ENCODE data around the gene PER2. TPM values are rescaled to one million over a fixed set of nuclear protein-coding genes. Genes with fewer than 3 reads are reported as not detected.
A peak's percentile ranks its signal among the peaks of the same experiment; 100 is the strongest.

PER2 gene
- total RNA-seq, 2 donors from 2014 or later, result 11.5 to 15.0 TPM

DNA sequence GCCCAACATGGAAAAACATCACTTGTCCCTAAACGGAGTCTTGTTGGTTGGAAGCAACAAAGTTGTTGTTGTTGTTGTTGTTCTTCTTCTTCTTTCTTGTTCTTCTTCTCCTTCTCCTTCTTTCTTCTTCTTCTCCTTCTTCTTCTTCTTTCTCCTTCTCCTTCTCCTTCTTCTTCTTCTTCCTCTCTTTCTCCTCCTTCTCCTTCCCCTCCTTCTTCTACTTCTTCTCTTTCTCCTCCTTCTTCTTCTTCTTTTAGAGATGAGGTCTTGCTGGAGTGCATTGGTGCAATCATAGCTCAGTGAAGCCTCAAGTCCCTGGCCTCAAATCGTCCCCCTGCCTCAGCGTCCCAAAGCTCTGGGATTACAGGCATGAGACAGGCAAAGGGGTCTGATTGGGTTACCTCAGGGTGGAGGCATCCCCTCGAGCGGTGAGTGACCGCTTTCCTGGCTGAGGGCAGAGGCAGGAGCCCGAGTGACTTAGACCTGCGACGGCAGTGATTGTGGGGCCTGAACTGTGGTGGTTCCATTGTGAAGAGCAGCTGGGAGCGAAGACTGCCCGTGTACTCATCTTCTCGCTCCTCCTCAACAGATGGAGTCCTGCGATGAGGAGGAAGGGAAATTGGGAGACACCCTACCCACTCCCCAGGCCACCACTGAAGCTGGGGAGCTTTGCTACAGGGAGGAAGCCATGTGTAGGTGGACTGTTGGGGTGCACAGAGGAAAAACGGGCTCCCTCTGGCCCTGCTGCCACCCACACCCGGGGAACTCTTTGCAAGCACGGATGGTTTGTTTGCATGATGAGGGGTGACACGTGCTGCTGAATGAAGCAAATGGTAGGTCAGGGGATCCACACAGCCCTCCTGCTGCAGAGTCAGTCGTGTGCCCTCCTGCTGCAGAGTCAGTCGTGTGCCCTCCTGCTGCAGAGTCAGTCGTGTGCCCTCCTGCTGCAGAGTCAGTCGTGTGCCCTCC is 7.0 kb upstream of the PER2 start:
- Mint-ChIP-seq H3K9me3 (no peaks in the 10 kb centered on the region), H3K36me3 (no peaks in the 10 kb centered on the region), H3K27ac (no peak overlapping the region)
- DNase-seq (ENCODE audit: low spot score in 2 of 2) (no peak), ATAC-seq (no peak)

DNA sequence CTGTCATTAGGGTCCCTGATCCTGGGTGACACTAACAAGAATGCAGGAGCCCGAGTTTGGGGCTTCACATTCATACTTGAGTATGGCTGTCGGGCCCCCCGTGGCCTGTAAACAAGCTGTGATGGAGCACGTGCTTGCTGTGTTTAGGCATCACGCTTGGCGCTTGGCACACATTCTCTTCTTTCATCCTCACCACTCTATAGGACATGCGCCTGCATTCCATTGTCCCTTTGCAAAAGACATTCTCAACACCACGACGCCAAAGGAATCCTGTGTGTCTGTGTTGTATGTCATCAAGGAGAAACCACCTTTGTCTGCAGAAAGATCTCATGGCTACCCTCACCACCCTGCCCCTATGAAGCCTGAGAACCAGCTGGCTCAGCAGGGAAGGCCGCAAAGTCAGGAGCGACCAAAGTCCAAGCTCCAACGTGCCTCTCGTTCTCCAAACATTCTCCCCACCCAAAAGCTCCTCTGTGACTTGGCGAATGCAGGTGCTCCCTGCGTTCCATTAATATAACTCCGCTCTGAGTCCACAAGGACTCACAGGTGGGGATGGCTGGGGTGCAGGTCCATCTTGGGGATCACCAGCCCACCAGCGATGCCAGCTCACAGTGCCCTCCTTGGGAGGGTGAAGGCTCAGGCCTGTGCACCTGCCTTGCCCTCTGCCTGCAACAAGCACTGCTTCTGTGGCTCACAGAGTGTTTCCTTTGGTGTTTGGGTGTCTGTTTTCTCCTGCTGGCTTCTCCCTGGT is 6.2 kb upstream of the PER2 start:
- Mint-ChIP-seq H3K36me3 (no peaks in the 10 kb centered on the region), H3K9me3 (no peaks in the 10 kb centered on the region), H3K27ac (no peak overlapping the region)
- no peak for DNase-seq (ENCODE audit: low spot score in 2 of 2)
- ATAC-seq, result no peak

DNA sequence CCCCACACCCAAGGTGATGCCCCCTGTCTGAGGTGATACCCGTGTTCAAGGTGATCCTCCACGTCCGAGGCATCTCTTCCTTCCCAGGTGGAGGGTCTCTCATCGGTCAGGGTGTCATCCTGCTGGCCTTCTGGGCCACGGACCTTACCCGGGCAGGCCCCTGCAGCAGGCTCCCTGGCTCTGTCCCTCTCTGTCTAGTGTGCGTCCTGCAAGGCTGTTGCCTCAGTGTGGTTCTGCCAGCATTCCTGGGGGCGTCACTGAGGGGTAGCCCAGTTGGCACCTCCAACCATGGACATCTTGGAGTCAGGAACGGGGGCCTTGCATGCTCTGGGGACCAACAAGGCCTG is 5.6 kb upstream of the PER2 start:
- no peak overlapping the region for H3K27ac Mint-ChIP-seq
- no peak for DNase-seq (ENCODE audit: low spot score in 2 of 2)
- no peaks in the 10 kb centered on the region for H3K9me3 Mint-ChIP-seq
- no peaks in the 10 kb centered on the region for H3K36me3 Mint-ChIP-seq
- no peak for ATAC-seq

DNA sequence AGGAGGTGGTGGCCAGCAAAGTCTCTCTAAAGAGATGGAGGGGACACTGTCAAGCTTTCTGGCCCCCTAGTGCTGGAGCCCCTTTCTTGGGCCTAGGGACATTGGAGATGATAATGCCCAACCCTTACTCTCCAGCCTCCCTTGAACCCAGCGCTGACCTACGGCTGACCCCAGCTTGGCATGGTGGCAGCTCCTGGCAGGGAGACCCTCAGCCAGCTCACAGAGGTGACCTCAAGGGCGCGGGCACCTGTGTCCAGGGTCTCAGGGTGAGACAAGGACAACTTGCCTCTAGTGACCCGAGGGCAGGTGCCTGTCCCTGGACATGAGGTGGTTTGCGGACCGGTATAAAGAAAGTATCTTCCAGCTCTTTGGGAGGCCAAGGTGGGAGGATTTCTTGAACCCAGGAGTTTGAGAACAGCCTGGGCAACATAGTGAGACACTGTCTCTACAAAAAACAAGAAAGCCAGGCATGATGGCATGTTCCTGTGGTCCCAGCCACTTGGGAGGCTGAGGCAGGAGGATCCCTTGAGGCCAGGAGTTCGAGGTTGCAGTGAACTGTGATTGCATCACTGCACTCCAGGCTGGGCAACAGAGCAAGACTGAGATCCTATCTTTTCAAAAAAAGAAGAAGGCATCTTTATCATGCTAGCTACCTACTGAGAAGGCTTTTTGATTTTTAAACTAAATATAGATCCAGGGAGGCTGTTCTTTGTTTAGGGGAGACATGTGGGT is 3.3 kb upstream of the PER2 start:
- DNase-seq (ENCODE audit: low spot score in 2 of 2) (no peak), ATAC-seq (no peak)
- H3K27ac Mint-ChIP-seq, result no peak overlapping the region
- H3K36me3 Mint-ChIP-seq, result no peaks in the 10 kb centered on the region
- H3K9me3 Mint-ChIP-seq, result no peaks in the 10 kb centered on the region

DNA sequence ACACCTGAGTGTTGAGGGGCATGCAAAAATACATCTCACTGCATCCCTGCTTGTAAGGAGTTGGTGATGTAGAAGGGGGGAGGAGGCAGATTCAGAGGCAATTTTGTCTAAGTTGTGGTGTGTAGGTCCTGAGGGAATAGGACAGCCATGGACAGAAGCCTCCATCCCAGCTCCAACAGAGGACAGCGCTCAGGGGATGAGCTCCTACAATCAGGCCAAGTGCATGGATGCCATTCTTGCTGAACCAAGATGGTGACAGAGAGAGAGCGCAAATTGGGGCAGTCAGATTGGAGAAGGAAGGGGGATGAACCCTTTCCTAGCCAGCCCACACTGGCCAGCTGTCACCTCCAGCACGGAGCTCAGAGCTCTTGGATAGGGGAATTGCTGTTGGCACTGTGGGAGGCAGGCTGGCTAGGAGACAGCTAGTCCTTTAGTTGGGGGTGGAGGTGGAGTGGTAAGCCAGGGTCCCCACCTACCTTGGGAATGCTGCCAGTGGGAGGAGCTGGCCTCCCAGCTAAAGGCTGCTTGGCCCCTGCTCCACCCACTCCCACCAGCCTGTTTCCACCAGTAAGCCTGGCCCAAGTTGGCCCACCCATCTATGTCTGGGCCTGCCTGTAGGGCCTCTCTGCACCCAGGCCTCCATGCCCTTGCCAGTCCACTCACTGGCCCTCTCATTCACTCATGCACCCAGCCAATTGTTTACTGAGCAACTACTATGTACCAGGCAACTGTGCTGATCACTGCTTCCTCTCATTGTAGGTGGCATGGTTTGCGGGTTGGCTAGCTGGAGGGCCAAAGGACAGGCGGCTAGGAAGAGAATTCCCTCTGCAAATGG is 2.5 kb upstream of the PER2 start:
- Mint-ChIP-seq H3K27ac (no peak overlapping the region), H3K9me3 (no peaks in the 10 kb centered on the region), H3K36me3 (no peaks in the 10 kb centered on the region)
- ATAC-seq (no peak), DNase-seq (ENCODE audit: low spot score in 2 of 2) (no peak)

DNA sequence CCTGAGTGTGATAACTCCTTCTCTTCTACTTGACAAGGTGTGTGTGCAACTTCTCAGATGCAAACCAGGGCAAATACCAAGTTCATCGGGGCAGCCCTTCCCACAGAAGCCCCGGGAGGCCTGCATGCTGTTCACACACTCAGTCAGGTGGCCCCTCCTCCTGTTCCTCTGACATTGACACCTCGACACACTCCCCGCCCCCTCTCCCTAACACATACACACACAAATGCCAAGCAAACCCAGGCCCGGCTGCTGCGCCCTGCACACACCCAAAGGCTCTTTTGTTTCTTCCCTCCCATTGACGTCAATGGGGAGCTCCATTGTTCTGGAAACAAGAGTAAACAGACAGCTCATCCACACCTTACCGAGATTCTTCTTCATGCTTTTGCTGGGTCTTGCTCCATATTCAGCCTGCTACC is 1.7 kb upstream of the PER2 start:
- Mint-ChIP-seq H3K9me3 (no peaks in the 10 kb centered on the region), H3K27ac (peak overlapping the region in 1 of 2 donors; percentile 93), H3K36me3 (no peaks in the 10 kb centered on the region)
- no peak for DNase-seq (ENCODE audit: low spot score in 2 of 2)
- no peak for ATAC-seq

DNA sequence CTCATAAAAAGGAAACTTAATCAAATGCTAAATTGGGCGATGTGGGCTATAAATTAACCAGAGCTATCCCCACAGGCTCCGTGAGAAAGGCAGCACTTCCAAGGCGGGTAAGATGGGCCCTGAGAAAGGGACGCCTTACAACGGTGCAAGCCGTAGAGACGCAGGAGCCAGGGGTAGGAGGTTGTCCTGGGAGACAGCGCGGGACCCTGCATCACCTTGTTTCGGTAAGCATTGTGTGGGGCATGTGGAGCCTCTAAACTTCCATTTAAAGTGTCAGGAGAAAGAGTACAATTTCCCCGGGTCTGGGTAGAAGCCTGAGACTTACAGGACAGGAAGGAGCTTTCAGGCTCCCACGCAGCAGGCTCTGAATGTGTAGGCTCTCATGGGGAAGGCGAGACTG is 1.2 kb upstream of the PER2 start:
- H3K27ac Mint-ChIP-seq, result peak overlapping the region; percentile 81 to 93
- ATAC-seq (no peak), DNase-seq (ENCODE audit: low spot score in 2 of 2) (no peak)
- no peaks in the 10 kb centered on the region for H3K36me3 Mint-ChIP-seq
- H3K9me3 Mint-ChIP-seq, result no peaks in the 10 kb centered on the region

DNA sequence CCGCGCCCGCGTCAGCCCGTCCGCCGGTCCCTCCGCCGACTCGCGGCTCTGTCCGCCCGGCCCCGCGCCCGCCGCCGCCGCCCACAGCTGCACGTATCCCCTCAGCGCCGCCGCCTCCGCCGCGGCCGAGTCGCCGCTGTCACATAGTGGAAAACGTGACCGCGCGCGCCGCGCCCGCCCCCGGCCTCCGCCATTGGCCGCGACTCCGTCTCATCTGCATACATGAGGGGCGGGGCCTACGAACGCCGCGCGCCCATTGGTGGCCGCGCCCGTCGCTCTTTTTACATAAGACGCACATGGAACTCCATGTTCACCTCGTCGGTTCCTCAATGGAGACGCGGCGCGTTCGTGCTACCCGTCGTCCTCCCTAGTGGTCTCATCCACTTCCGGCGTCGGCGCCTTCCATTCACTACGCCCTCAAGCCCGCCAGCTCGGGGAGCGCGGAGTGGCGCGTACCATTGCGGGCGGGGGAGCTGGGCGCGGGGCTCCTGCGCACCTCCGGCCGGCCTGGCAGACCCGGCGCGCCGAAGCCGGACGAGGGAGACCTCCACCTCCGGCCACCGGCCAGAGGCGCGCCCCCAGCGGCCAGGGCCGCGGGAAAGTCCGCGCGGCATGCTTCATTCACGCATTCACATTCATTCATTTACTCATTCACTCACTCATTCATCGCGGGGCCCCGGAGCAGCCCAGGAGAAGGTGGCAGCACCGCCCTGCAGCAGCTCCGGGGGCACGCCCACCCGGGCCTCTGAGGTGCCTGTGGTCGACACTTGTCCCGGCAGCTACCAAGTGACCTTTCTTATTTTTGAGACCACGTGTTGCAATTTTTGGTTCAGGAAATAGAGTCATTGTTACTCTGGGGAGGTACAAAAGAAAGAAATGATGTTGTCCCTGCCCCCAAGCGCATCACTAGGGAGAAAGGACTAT is 502 bp upstream of the PER2 start:
- ATAC-seq (peak; percentile 82 to 90), DNase-seq (ENCODE audit: low spot score in 2 of 2) (peak; percentile 98)
- Mint-ChIP-seq H3K36me3 (no peaks in the 10 kb centered on the region), H3K9me3 (no peaks in the 10 kb centered on the region), H3K27ac (peak overlapping the region; percentile 93)

DNA sequence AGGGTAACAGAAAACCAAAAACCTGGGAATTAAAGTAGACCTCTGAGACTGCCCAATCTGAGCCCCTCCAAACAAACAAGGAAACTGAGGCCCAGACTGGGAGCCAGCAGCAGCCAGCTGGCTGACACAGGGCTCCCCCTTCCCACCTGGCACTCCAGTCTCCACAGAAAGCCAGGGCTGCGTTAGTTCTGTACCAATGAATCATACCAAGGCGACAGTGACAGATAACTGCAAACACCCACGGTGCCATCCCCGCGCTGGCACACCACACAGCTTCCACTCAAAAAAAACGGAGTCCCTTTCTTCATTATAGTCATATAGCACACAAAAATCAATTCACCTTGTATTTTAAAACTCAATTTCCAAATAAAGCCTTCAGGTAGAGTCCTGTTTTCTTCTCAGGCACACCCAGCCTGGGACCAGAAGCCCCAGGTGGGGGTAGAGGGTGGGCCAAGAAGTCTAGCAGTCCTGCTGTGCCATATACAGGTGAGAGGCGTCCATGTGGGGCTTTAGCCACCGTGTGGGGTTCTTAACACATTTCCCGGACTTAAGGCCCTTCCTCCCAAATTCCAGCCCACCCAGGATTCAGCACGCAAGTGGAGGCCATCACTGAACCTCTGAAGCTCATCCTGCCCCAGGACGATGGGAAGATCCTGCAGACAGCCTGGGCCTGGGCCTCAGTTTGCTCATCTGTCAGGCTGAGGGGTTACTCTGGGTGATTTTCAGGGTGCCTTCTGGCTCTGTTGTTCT is 1.2 kb downstream of the PER2 start:
- H3K9me3 Mint-ChIP-seq, result no peaks in the 10 kb centered on the region
- DNase-seq (ENCODE audit: low spot score in 2 of 2) (peak in 1 of 2 donors; percentile 22), ATAC-seq (peak in 1 of 2 donors; percentile 9)
- peak overlapping the region; percentile 81 to 93 for H3K27ac Mint-ChIP-seq
- H3K36me3 Mint-ChIP-seq, result no peaks in the 10 kb centered on the region

DNA sequence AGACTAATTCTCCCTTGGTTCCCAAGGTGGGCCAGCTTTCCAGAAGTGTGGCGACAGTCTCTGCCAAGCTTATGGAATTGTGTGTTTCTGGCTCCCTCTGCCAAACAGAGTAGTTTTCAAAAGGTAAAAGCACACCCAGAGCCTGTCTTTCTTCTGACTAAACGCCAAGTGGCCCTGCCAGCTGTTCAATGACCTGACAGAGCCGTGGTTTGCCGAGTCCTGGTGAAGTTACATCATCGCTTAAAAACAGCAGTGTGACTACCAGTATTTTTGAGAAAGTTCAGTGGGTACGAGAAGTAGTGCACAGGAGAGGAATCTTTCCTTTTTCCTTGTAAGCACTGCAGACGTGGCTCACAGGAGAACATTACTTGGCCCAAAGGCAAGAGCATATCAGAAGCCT is 1.9 kb downstream of the PER2 start:
- Mint-ChIP-seq H3K36me3 (no peaks in the 10 kb centered on the region), H3K9me3 (no peaks in the 10 kb centered on the region), H3K27ac (peak overlapping the region in 1 of 2 donors; percentile 93)
- no peak for ATAC-seq
- no peak for DNase-seq (ENCODE audit: low spot score in 2 of 2)

DNA sequence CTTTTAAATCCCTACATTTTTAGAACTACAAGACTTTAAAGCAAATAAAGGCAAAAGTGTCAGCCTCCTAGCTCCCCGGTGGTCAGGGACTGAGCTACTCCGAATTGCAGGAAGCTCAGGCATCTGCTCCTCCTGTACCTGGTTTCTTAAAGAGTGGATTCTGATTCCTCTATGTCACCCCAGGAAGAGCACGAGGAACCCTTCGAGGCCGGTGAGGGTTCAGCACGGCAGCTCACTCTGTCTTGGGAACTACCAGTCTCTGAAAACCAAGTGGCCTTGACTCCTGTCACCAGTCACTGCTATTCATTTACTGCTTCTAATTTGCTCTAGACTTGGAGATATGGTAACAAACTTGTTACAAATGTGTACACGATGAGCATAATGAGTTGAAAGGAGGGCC is 2.3 kb downstream of the PER2 start:
- Mint-ChIP-seq H3K9me3 (no peaks in the 10 kb centered on the region), H3K27ac (no peak overlapping the region), H3K36me3 (no peaks in the 10 kb centered on the region)
- ATAC-seq (no peak), DNase-seq (ENCODE audit: low spot score in 2 of 2) (no peak)

DNA sequence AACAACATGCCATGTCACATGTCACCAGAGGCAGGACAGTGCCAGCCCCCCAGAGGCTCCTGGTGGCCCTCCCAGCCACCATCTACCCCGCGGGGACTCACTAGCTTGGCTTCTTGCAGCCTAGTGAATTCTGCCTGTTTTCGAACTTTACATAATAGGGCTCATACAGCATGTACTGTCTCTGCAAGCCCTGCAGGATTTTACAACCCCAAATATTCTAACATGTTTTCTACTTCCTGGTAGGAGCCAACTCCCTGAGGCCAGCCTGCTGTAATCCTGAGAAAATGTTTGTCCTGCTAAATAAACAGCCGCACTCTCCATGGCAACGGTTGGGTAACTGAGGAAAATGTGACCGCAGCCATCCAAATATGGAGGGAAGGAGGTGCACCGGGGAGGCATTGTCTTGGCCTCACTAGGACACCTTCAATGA is 2.7 kb downstream of the PER2 start:
- H3K27ac Mint-ChIP-seq, result no peak overlapping the region
- H3K9me3 Mint-ChIP-seq, result no peaks in the 10 kb centered on the region
- no peak for ATAC-seq
- no peaks in the 10 kb centered on the region for H3K36me3 Mint-ChIP-seq
- no peak for DNase-seq (ENCODE audit: low spot score in 2 of 2)

DNA sequence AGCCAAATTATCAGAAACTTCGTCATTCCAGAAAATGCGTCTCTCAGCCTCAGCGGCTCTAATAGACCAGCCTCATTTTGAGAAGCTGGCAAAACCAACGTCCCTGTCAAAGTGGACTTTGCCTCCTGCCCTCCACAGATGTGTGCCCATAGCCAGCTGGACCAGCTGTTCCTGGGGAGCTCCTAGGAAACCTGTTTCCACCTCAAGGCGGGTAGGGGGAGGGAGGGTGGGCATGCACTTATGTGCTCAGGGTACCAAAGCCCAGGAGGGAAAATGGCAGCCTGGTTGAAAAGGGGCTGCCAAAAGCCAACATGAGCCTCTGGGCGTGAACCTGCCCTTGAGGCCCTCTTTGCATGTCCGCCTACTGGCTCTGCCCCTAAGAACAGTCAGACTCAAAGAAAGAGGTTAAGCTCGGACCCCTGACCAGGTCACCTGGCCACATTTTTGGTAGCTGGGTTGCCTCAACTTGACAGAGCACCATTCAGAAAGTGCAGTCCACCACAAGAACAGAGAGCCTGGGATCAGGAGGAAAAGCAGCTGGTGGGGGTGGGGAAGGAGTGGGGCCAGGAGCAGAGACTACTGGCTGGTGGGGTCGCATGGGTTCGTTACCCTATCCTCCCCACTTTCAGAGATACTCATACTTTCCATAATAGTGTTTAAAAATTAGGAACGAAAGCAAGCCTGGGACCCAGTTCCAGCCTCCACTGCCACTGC is 3.5 kb downstream of the PER2 start:
- Mint-ChIP-seq H3K36me3 (no peaks in the 10 kb centered on the region), H3K9me3 (no peaks in the 10 kb centered on the region), H3K27ac (peak overlapping the region in 1 of 2 donors; percentile 72)
- DNase-seq (ENCODE audit: low spot score in 2 of 2), result no peak
- ATAC-seq, result no peak

Measured in activated naive CD4-positive, alpha-beta T cell treated with anti-CD3 and anti-CD28 coated beads, Interleukin-2, amount 50 U/mL, for 72 hours (primary cell).